Tibial artery (tissue), 4 donors: Measurements from ENCODE around the gene EDN2.

Experiments used
- DNase-seq, 2 donors: peaks; one replicate each; pipeline ENCODE4 v3.0.0-alpha.2; 2019
- H3K27ac ChIP-seq, 2 donors: fragments of 200-600 bp; sonication (generic) in 1 of 2; 1 replicate in 1 of 2; 2 replicates in 1 of 2; pipeline ENCODE4 v1.5.1; 2018 to 2019; ENCODE audit warnings: mild to moderate bottlenecking in 1 of 2
- H3K27me3 ChIP-seq, 2 donors: fragments of 200-600 bp; sonication (generic) in 1 of 2; one replicate each; pipeline versions ENCODE4 v1.5.1 to v1.6.0; 2016 to 2019
- H3K36me3 ChIP-seq, 3 donors: fragments of 200-600 bp; sonication (generic) in 2 of 3; one replicate each; pipeline ENCODE4 v1.5.1; 2016 to 2019; ENCODE audit warnings: mild to moderate bottlenecking in 2 of 3
- H3K4me1 ChIP-seq, 4 donors: fragments of 200-600 bp; sonication (generic) in 2 of 4; 1 replicate in 3 of 4; 2 replicates in 1 of 4; pipeline ENCODE4 v1.5.1; 2016 to 2019
- H3K4me3 ChIP-seq, 2 donors: fragments of 200-600 bp; sonication (generic) in 1 of 2; 1 replicate in 1 of 2; 2 replicates in 1 of 2; pipeline ENCODE4 v1.5.1; 2018 to 2019; ENCODE audit warnings: mild to moderate bottlenecking in 2 of 2
- H3K9me3 ChIP-seq, 3 donors: fragments of 200-600 bp; sonication (generic) in 1 of 3; one replicate each; pipeline ENCODE4 v1.5.1; 2016 to 2019
- intact Hi-C: fragments of 100-400 bp; cut with DNase I; formaldehyde crosslinking; loops from one replicate; pipeline ENCODE4 v1.15.0; 2023; ENCODE audit warnings: low total_unique reads
- TF ChIP-seq, protein P1 (sequence below), 2 experiments: fragments of 200-600 bp in 1 of 2; fragments of 450-650 bp in 1 of 2; IDR thresholded peaks; one replicate each; pipeline ENCODE4 v1.5.1; 2017 to 2019; ENCODE audit warnings: antibody characterized with exemption in 2 of 2, mild to moderate bottlenecking in 1 of 2, moderate library complexity in 1 of 2

EDN2 gene

DNA sequence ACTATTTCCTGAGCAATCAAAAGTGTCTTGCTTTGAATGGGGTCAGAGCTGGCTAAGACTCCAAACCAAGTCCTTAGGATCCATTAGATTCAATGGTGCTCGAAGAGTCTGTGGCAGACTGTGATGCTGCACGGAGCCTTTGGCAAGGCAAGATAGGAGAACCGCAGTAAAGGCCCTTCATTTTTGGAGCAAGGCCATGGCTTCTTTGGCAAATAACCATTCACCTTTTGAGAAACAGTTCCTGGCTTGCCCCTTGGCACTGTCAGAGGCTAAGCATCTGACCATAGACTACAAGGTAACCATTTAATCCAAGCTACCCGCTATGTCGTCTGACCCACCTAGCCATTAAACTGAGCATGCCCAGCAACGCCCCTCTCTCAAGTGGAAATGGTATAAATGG lies 45.2 kb downstream of the EDN2 start:
- no peaks in the 10 kb centered on the region for H3K27me3 ChIP-seq
- H3K4me3 ChIP-seq: no peak overlapping the region
- TF ChIP-seq, protein P1, sequence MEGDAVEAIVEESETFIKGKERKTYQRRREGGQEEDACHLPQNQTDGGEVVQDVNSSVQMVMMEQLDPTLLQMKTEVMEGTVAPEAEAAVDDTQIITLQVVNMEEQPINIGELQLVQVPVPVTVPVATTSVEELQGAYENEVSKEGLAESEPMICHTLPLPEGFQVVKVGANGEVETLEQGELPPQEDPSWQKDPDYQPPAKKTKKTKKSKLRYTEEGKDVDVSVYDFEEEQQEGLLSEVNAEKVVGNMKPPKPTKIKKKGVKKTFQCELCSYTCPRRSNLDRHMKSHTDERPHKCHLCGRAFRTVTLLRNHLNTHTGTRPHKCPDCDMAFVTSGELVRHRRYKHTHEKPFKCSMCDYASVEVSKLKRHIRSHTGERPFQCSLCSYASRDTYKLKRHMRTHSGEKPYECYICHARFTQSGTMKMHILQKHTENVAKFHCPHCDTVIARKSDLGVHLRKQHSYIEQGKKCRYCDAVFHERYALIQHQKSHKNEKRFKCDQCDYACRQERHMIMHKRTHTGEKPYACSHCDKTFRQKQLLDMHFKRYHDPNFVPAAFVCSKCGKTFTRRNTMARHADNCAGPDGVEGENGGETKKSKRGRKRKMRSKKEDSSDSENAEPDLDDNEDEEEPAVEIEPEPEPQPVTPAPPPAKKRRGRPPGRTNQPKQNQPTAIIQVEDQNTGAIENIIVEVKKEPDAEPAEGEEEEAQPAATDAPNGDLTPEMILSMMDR (IDR thresholded peaks at IDR 0.05): no peak
- intact Hi-C loops: no loop called here
- no peak for DNase-seq
- no peak overlapping the region for H3K27ac ChIP-seq
- H3K36me3 ChIP-seq: no peaks in the 10 kb centered on the region
- H3K9me3 ChIP-seq: peaks cover 0 to 5% (median under 1%) of the 10 kb centered on the region in 3 donors
- peaks cover 0 to 10% (median 3%) of the 10 kb centered on the region in 4 donors for H3K4me1 ChIP-seq

DNA sequence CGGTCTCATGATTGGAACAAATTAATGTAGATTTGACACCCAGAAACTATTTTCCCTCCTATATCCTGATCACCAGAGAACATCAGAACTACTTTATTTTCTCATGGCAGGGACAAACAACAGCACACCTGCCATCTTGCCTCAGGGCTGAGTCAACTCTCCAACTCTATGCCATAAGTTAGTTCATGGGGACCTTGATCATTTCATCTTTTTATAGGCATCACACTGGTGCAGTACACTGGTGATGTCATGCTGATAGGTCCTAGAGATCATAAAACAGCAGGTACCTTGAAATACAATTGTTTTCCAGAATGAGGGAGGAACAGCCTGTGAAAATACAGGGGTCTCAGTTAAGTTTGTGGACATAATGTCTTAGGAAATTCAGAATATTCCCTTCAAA lies 45.8 kb downstream of the EDN2 start:
- no peaks in the 10 kb centered on the region for H3K9me3 ChIP-seq
- peaks cover 0 to 10% (median 5%) of the 10 kb centered on the region in 4 donors for H3K4me1 ChIP-seq
- no peak overlapping the region for H3K4me3 ChIP-seq
- H3K36me3 ChIP-seq: no peaks in the 10 kb centered on the region
- TF ChIP-seq, protein P1 (IDR thresholded peaks at IDR 0.05): no peak
- DNase-seq: no peak
- no peaks in the 10 kb centered on the region for H3K27me3 ChIP-seq
- intact Hi-C loops: no loop called here
- H3K27ac ChIP-seq: no peak overlapping the region

DNA sequence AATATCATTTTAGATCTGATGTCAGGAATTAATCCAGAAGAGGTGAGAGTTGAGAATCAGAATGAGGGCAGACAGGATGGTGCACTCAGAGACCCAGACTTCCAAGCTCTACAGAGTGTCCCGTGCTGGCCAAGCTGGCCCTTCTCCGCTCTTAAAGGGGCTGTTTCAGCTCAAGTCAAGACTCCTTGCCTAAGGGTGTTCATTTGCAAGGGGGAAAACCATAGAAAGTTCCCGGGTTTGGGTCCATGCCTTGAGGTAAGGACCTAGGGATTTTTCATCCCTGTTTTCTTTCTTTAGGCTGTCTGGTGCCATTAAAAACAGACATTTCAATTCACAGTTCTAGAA lies 47.5 kb downstream of the EDN2 start:
- no peak overlapping the region for H3K27ac ChIP-seq
- no peak overlapping the region for H3K4me3 ChIP-seq
- TF ChIP-seq, protein P1 (IDR thresholded peaks at IDR 0.05): no peak
- H3K36me3 ChIP-seq: no peaks in the 10 kb centered on the region
- intact Hi-C loops: no loop called here
- H3K4me1 ChIP-seq: peaks cover 0 to 20% (median 18%) of the 10 kb centered on the region in 4 donors
- no peak for DNase-seq
- H3K9me3 ChIP-seq: no peaks in the 10 kb centered on the region
- H3K27me3 ChIP-seq: no peaks in the 10 kb centered on the region

DNA sequence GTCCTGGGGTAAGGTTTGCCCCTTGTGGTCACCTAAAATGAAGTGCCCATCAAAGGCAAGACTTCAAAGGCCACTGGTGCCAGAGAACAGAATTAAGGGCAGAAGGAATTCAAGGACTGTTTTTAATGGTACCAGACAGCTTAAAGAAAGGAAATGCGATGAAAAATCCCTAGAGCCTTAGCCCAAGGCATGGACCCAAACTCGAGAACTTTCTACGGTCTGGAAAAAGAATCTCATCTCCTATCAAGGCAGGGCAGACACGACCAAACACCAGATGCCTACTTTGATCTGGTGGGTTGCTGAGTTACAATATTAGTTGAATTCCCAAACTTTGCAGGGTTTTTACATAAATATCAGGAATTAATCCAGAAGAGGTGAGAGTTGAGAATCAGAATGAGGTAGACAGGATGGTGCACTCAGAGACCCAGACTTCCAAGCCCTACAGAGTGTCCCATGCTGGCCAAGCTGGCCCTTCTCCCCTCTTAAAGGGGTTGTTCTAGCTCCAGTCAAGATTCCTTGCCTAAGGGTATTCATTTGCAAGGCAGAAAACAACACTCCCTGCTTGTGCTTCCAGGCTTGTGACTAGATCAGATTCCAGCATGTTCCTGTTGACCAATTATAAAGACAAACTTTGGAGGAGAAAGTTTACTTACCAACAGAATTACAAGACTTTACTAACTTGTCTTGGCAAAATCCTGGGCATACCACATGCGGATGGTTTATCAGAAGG lies 48.0 kb downstream of the EDN2 start:
- Histone ChIP-seq H3K27ac (no peak overlapping the region), H3K27me3 (no peaks in the 10 kb centered on the region), H3K4me1 (peaks cover 0 to 24% (median 19%) of the 10 kb centered on the region in 4 donors), H3K36me3 (no peaks in the 10 kb centered on the region), H3K4me3 (no peak overlapping the region), H3K9me3 (no peaks in the 10 kb centered on the region)
- TF ChIP-seq, protein P1 (IDR thresholded peaks at IDR 0.05): no peak
- DNase-seq: no peak
- intact Hi-C loops: no loop called here

DNA sequence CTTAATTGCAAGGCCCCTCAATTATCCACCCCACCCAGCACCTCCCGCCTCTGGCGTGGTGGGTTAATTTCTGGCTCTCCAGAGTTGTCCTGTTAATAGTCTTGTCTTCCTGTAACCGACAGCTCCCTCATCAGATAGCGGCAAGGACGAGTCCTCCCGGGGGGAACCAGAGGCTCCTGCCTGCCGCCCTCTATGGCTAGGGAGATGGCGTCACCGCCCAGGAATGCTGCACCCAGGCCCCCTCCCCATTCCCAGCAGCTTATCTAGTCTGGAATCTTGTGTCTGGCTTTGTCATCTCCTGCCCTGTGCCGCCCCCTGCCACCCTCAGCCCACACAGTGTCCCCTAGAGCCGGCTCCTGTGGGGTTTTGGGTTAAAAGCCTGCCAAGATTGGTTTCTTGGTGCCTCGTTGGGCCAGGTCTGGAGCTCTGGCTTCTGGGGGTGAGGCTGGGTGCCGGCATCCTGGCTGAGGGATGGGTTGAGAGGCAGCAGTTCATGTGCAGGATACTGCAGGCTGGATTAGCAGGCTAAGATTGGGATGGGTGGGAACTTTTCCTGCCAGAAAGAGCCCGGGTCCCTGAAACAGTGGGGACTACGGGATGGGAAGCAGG lies 48.8 kb downstream of the EDN2 start:
- Histone ChIP-seq H3K36me3 (no peaks in the 10 kb centered on the region), H3K27ac (no peak overlapping the region), H3K9me3 (no peaks in the 10 kb centered on the region), H3K27me3 (no peaks in the 10 kb centered on the region), H3K4me3 (no peak overlapping the region), H3K4me1 (peaks cover 0 to 24% (median 19%) of the 10 kb centered on the region in 4 donors)
- no peak for DNase-seq
- TF ChIP-seq, protein P1 (IDR thresholded peaks at IDR 0.05): no peak
- intact Hi-C loops: no loop called here
